Calu3 (cell line): Measurements from ENCODE around the gene PTPRF. TPM values are rescaled to one million over a fixed set of nuclear protein-coding genes. Genes with fewer than 3 reads are reported as not detected.

Experiments
- BruUV-seq: library from RNA; stranded (reverse); fragments of 400-500 nt; replicated peaks from 2 replicates; lab custom pipeline; 2021; lab: Mats Ljungman, UMichigan
- CTCF ChIA-PET: fragments of 300-600 bp; sonication (Branson Sonifier 250); formaldehyde crosslinking; loops from one replicate; lab custom pipeline; 2022; ENCODE audit warnings: antibody characterized with exemption; lab: Charles Lee
- DNase-seq: peaks from one replicate; pipeline ENCODE4 v3.0.0; 2022
- H3K27ac Mint-ChIP-seq: one replicate; pipeline ENCODE4 v1.8.0; 2022; ENCODE audit warnings: mixed read lengths; ENCODE audit not compliant: unreplicated experiment
- H3K27me3 Mint-ChIP-seq: one replicate; pipeline ENCODE4 v1.8.0; 2022; ENCODE audit warnings: mixed read lengths; ENCODE audit not compliant: unreplicated experiment
- H3K36me3 Mint-ChIP-seq: one replicate; pipeline ENCODE4 v1.8.0; 2022; ENCODE audit warnings: mild to moderate bottlenecking, moderate library complexity, mixed read lengths; ENCODE audit not compliant: insufficient read depth, unreplicated experiment
- H3K4me1 Mint-ChIP-seq: one replicate; pipeline ENCODE4 v1.8.0; 2022; ENCODE audit warnings: mild to moderate bottlenecking, low read depth, mixed read lengths; ENCODE audit not compliant: unreplicated experiment
- H3K4me3 Mint-ChIP-seq: one replicate; pipeline ENCODE4 v1.8.0; 2022; ENCODE audit warnings: mild to moderate bottlenecking, low read depth, moderate library complexity, mixed read lengths; ENCODE audit not compliant: unreplicated experiment
- H3K9me3 Mint-ChIP-seq: one replicate; pipeline ENCODE4 v1.8.0; 2022; ENCODE audit warnings: low read depth, mixed read lengths; ENCODE audit not compliant: unreplicated experiment
- intact Hi-C: fragments of 100-400 bp; cut with micrococcal nuclease; formaldehyde crosslinking; loops from one replicate; pipeline ENCODE4 v1.10.0; 2022; ENCODE audit not compliant: unreplicated experiment
- total RNA-seq: library from RNA; stranded (reverse); gene quantifications from 2 replicates; pipeline ENCODE4 v1.2.3, GENCODE V29; 2022
- TF ChIP-seq, protein P1 (sequence below): fragments of 200-600 bp; IDR thresholded peaks from one replicate; pipeline ENCODE4 v1.8.0; 2022; ENCODE audit warnings: antibody characterized with exemption; ENCODE audit not compliant: unreplicated experiment

The PTPRF gene
- total RNA-seq, 1 experiment from 2014 or later = 318 TPM

GRCh38 chr1:43582162-43582566 lies 51.5 kb downstream of the PTPRF start:
- Mint-ChIP-seq H3K9me3 (no peaks in the 10 kb centered on the region), H3K27ac (peak overlapping the region; percentile 63), H3K4me1 (peaks cover 30% of the 10 kb centered on the region), H3K36me3 (peaks cover 37% of the 10 kb centered on the region), H3K4me3 (no peak overlapping the region), H3K27me3 (no peaks in the 10 kb centered on the region)
- no TSS peak for BruUV-seq
- TF ChIP-seq, protein P1, sequence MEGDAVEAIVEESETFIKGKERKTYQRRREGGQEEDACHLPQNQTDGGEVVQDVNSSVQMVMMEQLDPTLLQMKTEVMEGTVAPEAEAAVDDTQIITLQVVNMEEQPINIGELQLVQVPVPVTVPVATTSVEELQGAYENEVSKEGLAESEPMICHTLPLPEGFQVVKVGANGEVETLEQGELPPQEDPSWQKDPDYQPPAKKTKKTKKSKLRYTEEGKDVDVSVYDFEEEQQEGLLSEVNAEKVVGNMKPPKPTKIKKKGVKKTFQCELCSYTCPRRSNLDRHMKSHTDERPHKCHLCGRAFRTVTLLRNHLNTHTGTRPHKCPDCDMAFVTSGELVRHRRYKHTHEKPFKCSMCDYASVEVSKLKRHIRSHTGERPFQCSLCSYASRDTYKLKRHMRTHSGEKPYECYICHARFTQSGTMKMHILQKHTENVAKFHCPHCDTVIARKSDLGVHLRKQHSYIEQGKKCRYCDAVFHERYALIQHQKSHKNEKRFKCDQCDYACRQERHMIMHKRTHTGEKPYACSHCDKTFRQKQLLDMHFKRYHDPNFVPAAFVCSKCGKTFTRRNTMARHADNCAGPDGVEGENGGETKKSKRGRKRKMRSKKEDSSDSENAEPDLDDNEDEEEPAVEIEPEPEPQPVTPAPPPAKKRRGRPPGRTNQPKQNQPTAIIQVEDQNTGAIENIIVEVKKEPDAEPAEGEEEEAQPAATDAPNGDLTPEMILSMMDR = no peak
- CTCF ChIA-PET = interaction anchor here (0.6 to 1.4 kb wide), 5 partner anchors 8 to 55 kb away, joined by 3 to 4 read pairs (median 3); no protein-coding TSS in a partner anchor
- intact Hi-C loops = loop anchor here (5.0 kb wide), 1 partner anchor 55 kb away; no protein-coding TSS in a partner anchor
- peak; percentile 81 for DNase-seq

GRCh38 chr1:43583058-43583457 lies 52.4 kb downstream of the PTPRF start:
- intact Hi-C loops = loop anchor here (5.0 kb wide), 1 partner anchor 56 kb away; no protein-coding TSS in a partner anchor

GRCh38 chr1:43584204-43584603 lies 53.5 kb downstream of the PTPRF start:
- CTCF ChIA-PET = no interaction called here
- H3K9me3 Mint-ChIP-seq = no peaks in the 10 kb centered on the region
- TF ChIP-seq, protein P1 = no peak
- intact Hi-C loops = loop anchor here (5.0 kb wide), 1 partner anchor 57 kb away; no protein-coding TSS in a partner anchor
- no TSS peak for BruUV-seq
- no peak overlapping the region for H3K27ac Mint-ChIP-seq
- peaks cover 32% of the 10 kb centered on the region for H3K36me3 Mint-ChIP-seq
- H3K4me3 Mint-ChIP-seq = no peak overlapping the region
- H3K4me1 Mint-ChIP-seq = peaks cover 34% of the 10 kb centered on the region
- no peaks in the 10 kb centered on the region for H3K27me3 Mint-ChIP-seq
- DNase-seq = no peak

More at GRCh38 chr1:43583058-43583457, 52.4 kb downstream of the PTPRF start:
- TF ChIP-seq, protein P1 = no peak
- no peaks in the 10 kb centered on the region for H3K9me3 Mint-ChIP-seq
- H3K36me3 Mint-ChIP-seq = peaks cover 32% of the 10 kb centered on the region
- DNase-seq = no peak
- no peaks in the 10 kb centered on the region for H3K27me3 Mint-ChIP-seq
- H3K27ac Mint-ChIP-seq = peak overlapping the region; percentile 63
- CTCF ChIA-PET = interaction anchor here (1.4 kb wide), 1 partner anchor 9 kb away, joined by 3 read pairs; no protein-coding TSS in a partner anchor
- peaks cover 34% of the 10 kb centered on the region for H3K4me1 Mint-ChIP-seq
- BruUV-seq = no TSS peak
- no peak overlapping the region for H3K4me3 Mint-ChIP-seq

- intact Hi-C loops = no loop called here
- Mint-ChIP-seq H3K27ac (no peak overlapping the region), H3K27me3 (no peaks in the 10 kb centered on the region), H3K36me3 (peaks cover 35% of the 10 kb centered on the region), H3K4me1 (peaks cover 34% of the 10 kb centered on the region), H3K9me3 (no peaks in the 10 kb centered on the region), H3K4me3 (no peak overlapping the region)
- BruUV-seq = no TSS peak
- CTCF ChIA-PET = no interaction called here
- TF ChIP-seq, protein P1 = no peak
- no peak for DNase-seq
Observed at GRCh38 chr1:43585557-43585956, 54.9 kb downstream of the PTPRF start.
